ENCODE results near the gene GALNT14.

The GALNT14 gene

GRCh38 chr2:30871440-30871839, 266.8 kb downstream of the GALNT14 start:
- no peak for TF ChIP-seq CTCF (IDR thresholded peaks at IDR 0.05; ENCODE audit: extremely low read depth, missing control alignments)
- no peak for DNase-seq (ENCODE audit: low spot score)

GRCh38 chr2:30869988-30870387, 268.3 kb downstream of the GALNT14 start:
- no peak for TF ChIP-seq CTCF (IDR thresholded peaks at IDR 0.05; ENCODE audit: extremely low read depth, missing control alignments)
- no peak for DNase-seq (ENCODE audit: low spot score)

- DNase-seq (ENCODE audit: low spot score) = no peak
- TF ChIP-seq CTCF (IDR thresholded peaks at IDR 0.05; ENCODE audit: extremely low read depth, missing control alignments) = no peak
Measured at GRCh38 chr2:30867385-30867784, 270.9 kb downstream of the GALNT14 start.

- TF ChIP-seq CTCF (IDR thresholded peaks at IDR 0.05; ENCODE audit: extremely low read depth, missing control alignments) = no peak
- no peak for DNase-seq (ENCODE audit: low spot score)
Measured at GRCh38 chr2:30866974-30867373, 271.3 kb downstream of the GALNT14 start.

GRCh38 chr2:30865892-30866681, 272.2 kb downstream of the GALNT14 start:
- TF ChIP-seq CTCF (IDR thresholded peaks at IDR 0.05; ENCODE audit: extremely low read depth, missing control alignments) = no peak
- DNase-seq (ENCODE audit: low spot score) = no peak

- TF ChIP-seq CTCF (IDR thresholded peaks at IDR 0.05; ENCODE audit: extremely low read depth, missing control alignments) = no peak
- no peak for DNase-seq (ENCODE audit: low spot score)
Measured at GRCh38 chr2:30865243-30865642, 273.0 kb downstream of the GALNT14 start.

- DNase-seq (ENCODE audit: low spot score) = peak; percentile 62
- peak; percentile 55 for TF ChIP-seq CTCF (IDR thresholded peaks at IDR 0.05; ENCODE audit: extremely low read depth, missing control alignments)
Measured at GRCh38 chr2:30862054-30862651, 276.1 kb downstream of the GALNT14 start.
